H1 (cell line): ENCODE results near the gene ANKRD60. TPM values are rescaled to one million over a fixed set of nuclear protein-coding genes. Genes with fewer than 3 reads are reported as not detected.

Experiments
- FOSL1 ChIP-seq: IDR thresholded peaks from 2 replicates; pipeline ENCODE4 v1.6.1; 2011; ENCODE audit warnings: mild to moderate bottlenecking, low read depth, low read length, moderate library complexity; ENCODE audit not compliant: insufficient read depth
- RAD21 ChIP-seq, 2 experiments: IDR thresholded peaks in 1 of 2; conservative IDR thresholded peaks in 1 of 2; 2 replicates each; pipeline ENCODE4 v1.6.1; 2011; ENCODE audit warnings: low read depth in 2 of 2, low read length in 2 of 2, improper control_type of control experiment in 1 of 2, inconsistent platforms in 1 of 2, mild to moderate bottlenecking in 1 of 2, moderate library complexity in 1 of 2
- ZNF274 ChIP-seq: IDR thresholded peaks from 2 replicates; pipeline ENCODE4 v1.7.0; 2012; ENCODE audit warnings: low read length, borderline replicate concordance; ENCODE audit errors: extremely low read depth
- polyA plus RNA-seq, 7 experiments: library from polyadenylated mRNA; depleted of rRNA in 3 of 7; stranded (reverse) in 5 of 7; unstranded in 2 of 7; fragments of >200 nt in 5 of 7; fragments of 200-250 nt in 2 of 7; gene quantifications; 1 replicate in 5 of 7; 2 replicates in 1 of 7; 4 replicates in 1 of 7; pipeline versions ENCODE4 v1.2.1 to v1.2.3, GENCODE V29; 2011 to 2013; ENCODE audit warnings: missing spikeins in 2 of 7, mixed read lengths in 2 of 7
- total RNA-seq: library from RNA; stranded (reverse); fragmentation: NEBNext Ultra II Directional; extraction: Animal tissue kit (Norgen Biotek cat#: 25700); gene quantifications from 2 replicates; pipeline ENCODE4 v1.2.1, GENCODE V29; 2021

ANKRD60 gene
- total and polyA plus RNA-seq, 2 of the 8 experiments (the other 6 are each of a cell fraction or from before 2014, with no cell fraction given): not detected

DNA sequence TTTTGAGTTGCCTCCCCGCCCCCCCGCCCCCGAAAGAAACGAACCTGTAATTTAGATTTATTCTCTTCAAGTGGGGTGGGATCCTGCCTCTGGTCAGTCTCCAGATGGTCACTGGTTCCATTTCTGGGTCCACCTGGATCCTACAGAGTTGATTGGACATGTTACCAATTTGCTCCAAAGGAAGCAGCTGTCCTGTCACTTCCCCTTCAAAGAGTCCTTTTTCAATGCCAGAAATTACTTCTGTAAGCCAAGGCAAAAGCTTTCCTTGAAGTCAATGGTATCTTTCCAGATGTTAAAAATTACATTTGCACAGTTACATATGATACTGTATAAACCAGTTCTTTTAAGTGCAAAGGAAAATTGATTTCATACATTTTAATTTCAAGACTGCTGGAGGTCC is 12.0 kb upstream of the ANKRD60 start (continued):
- no peak for TF ChIP-seq FOSL1
- no peak for TF ChIP-seq ZNF274
- TF ChIP-seq RAD21 (IDR thresholded peaks at IDR 0.05 in 1 of 2, conservative IDR thresholded peaks at IDR 0.05 in 1 of 2; ENCODE audit: low read depth in 2 of 2, low read length in 2 of 2): no peak
- TF ChIP-seq, all 59 proteins: peak for 0
